Panc1 (cell line): ENCODE data around the gene PRKG1.

Experiments used
- CTCF ChIP-seq: fragments of 450-650 bp; IDR thresholded peaks from 2 replicates; pipeline ENCODE4 v1.5.1; 2017; ENCODE audit warnings: mild to moderate bottlenecking
- POLR2AphosphoS5 ChIP-seq: IDR thresholded peaks from 2 replicates; pipeline ENCODE4 v1.6.1; 2012; ENCODE audit warnings: mild to moderate bottlenecking, low read depth, low read length, moderate library complexity
- REST ChIP-seq, 2 experiments: IDR thresholded peaks; 2 replicates each; pipeline ENCODE4 v1.6.1; 2011 to 2012; ENCODE audit warnings: low read depth in 2 of 2, control low read depth in 1 of 2, low read length in 1 of 2, mild to moderate bottlenecking in 1 of 2, moderate library complexity in 1 of 2; ENCODE audit not compliant: insufficient read depth in 1 of 2

- no peak for TF ChIP-seq CTCF
- TF ChIP-seq REST (IDR thresholded peaks at IDR 0.05; ENCODE audit: insufficient read depth in 1 of 2, low read depth in 2 of 2, low read length in 1 of 2), result no peak
- TF ChIP-seq POLR2AphosphoS5, result no peak
Measured at GRCh38 chr10:51800725-51801424, 726.6 kb downstream of the PRKG1 start.
